DND-41 (cell line): ENCODE results near the gene GRIN2A.

Experiments
- ATAC-seq: fragments of 200-7000 bp; cut with Tn5 transposase; 3 replicates; pipeline ENCODE4 v1.9.1; 2021; ENCODE audit warnings: low read depth; ENCODE audit not compliant: insufficient read depth
- DNase-seq: peaks from one replicate; pipeline ENCODE4 v3.0.0-alpha.2; 2020
- H2AFZ ChIP-seq: 2 replicates; pipeline ENCODE4 v1.6.0; 2012; ENCODE audit warnings: low read depth, low read length
- H3K27ac ChIP-seq: 2 replicates; pipeline ENCODE4 v1.5.1; 2012; ENCODE audit warnings: low read length, inconsistent platforms
- H3K27me3 ChIP-seq: fragments of 200-600 bp; sonication (generic); 2 replicates; pipeline ENCODE4 v1.6.0; 2012; ENCODE audit warnings: low read length, mild to moderate bottlenecking, inconsistent platforms; ENCODE audit not compliant: insufficient read depth, poor library complexity
- H3K36me3 ChIP-seq: 2 replicates; pipeline ENCODE4 v1.5.1; 2012; ENCODE audit warnings: low read length, inconsistent platforms; ENCODE audit not compliant: insufficient read depth
- H3K4me1 ChIP-seq: 2 replicates; pipeline ENCODE4 v1.5.1; 2012; ENCODE audit warnings: mild to moderate bottlenecking, low read length; ENCODE audit not compliant: insufficient read depth
- H3K4me2 ChIP-seq: 2 replicates; pipeline ENCODE4 v1.6.0; 2012; ENCODE audit warnings: mild to moderate bottlenecking, moderate library complexity, low read length, inconsistent platforms; ENCODE audit not compliant: insufficient read depth
- H3K4me3 ChIP-seq, 2 experiments: fragments of 200-600 bp in 1 of 2; shearing (Covaris generic) in 1 of 2; 2 replicates each; pipeline ENCODE4 v1.5.1; 2012 to 2016; ENCODE audit warnings: inconsistent platforms in 2 of 2, low read length in 2 of 2, mild to moderate bottlenecking in 2 of 2, low read depth in 1 of 2, moderate library complexity in 1 of 2
- H3K79me2 ChIP-seq: 2 replicates; pipeline ENCODE4 v1.6.0; 2012; ENCODE audit warnings: low read length, inconsistent platforms; ENCODE audit not compliant: insufficient read depth
- H3K9ac ChIP-seq: 2 replicates; pipeline ENCODE4 v1.6.0; 2012; ENCODE audit warnings: low read depth, mild to moderate bottlenecking, inconsistent platforms, low read length, moderate library complexity
- H3K9me3 ChIP-seq: 2 replicates; pipeline ENCODE4 v1.5.1; 2012; ENCODE audit warnings: low read length, moderate library complexity, mild to moderate bottlenecking, inconsistent platforms; ENCODE audit not compliant: insufficient read depth, severe bottlenecking
- H4K20me1 ChIP-seq: 2 replicates; pipeline ENCODE4 v1.6.0; 2012; ENCODE audit warnings: low read length; ENCODE audit not compliant: insufficient read depth
- EZH2 ChIP-seq: IDR thresholded peaks from 3 replicates; pipeline ENCODE4 v1.6.1; 2012; ENCODE audit warnings: borderline replicate concordance, low read depth, mild to moderate bottlenecking, moderate library complexity, low read length, inconsistent platforms; ENCODE audit not compliant: severe bottlenecking
- TF ChIP-seq, protein P1 (sequence below): IDR thresholded peaks from 2 replicates; pipeline ENCODE4 v1.5.1; 2012; ENCODE audit warnings: borderline replicate concordance, low read length, moderate library complexity, mild to moderate bottlenecking; ENCODE audit not compliant: poor library complexity, severe bottlenecking; ENCODE audit errors: extremely low read depth

Gene GRIN2A

GRCh38 chr16:9805109-9805508, 377.1 kb downstream of the GRIN2A start:
- Histone ChIP-seq H4K20me1 (no peaks in the 10 kb centered on the region), H3K36me3 (no peaks in the 10 kb centered on the region), H3K9me3 (no peaks in the 10 kb centered on the region), H3K4me3 (no peak overlapping the region), H3K4me1 (no peaks in the 10 kb centered on the region), H3K9ac (no peak overlapping the region), H3K27ac (no peak overlapping the region), H3K27me3 (no peaks in the 10 kb centered on the region), H3K79me2 (no peaks in the 10 kb centered on the region), H2AFZ (no peak overlapping the region), H3K4me2 (no peak overlapping the region)
- DNase-seq (no peak), ATAC-seq (no peak)
- TF ChIP-seq EZH2 = no peak
- TF ChIP-seq, protein P1, sequence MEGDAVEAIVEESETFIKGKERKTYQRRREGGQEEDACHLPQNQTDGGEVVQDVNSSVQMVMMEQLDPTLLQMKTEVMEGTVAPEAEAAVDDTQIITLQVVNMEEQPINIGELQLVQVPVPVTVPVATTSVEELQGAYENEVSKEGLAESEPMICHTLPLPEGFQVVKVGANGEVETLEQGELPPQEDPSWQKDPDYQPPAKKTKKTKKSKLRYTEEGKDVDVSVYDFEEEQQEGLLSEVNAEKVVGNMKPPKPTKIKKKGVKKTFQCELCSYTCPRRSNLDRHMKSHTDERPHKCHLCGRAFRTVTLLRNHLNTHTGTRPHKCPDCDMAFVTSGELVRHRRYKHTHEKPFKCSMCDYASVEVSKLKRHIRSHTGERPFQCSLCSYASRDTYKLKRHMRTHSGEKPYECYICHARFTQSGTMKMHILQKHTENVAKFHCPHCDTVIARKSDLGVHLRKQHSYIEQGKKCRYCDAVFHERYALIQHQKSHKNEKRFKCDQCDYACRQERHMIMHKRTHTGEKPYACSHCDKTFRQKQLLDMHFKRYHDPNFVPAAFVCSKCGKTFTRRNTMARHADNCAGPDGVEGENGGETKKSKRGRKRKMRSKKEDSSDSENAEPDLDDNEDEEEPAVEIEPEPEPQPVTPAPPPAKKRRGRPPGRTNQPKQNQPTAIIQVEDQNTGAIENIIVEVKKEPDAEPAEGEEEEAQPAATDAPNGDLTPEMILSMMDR = no peak

DNA sequence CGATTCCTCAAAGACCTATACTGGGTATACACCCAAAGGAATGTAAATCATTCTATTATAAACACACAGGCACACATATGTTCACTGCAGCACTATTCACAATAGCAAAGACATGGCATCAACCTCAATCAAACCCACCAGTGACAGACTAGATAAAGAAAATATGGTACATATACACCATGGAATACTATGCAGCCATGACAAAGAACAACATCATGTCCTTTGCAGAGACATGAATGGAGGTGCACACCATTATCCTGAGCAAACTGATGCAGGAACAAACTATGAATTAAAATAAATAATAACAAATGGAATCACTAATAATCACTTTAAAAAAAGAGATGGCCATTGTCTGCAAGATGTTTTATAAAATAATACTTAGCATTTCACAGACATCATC, 380.1 kb downstream of the GRIN2A start:
- H3K9me3 ChIP-seq = no peaks in the 10 kb centered on the region
- DNase-seq (no peak), ATAC-seq (no peak)
- no peak overlapping the region for H3K27ac ChIP-seq
- no peaks in the 10 kb centered on the region for H3K4me1 ChIP-seq
- H3K4me3 ChIP-seq = no peak overlapping the region
- no peaks in the 10 kb centered on the region for H3K79me2 ChIP-seq
- TF ChIP-seq, protein P1 = no peak
- TF ChIP-seq EZH2 = no peak
- H4K20me1 ChIP-seq = no peaks in the 10 kb centered on the region
- no peak overlapping the region for H3K4me2 ChIP-seq
- H3K27me3 ChIP-seq = no peaks in the 10 kb centered on the region
- H3K36me3 ChIP-seq = no peaks in the 10 kb centered on the region
- no peak overlapping the region for H2AFZ ChIP-seq
- no peak overlapping the region for H3K9ac ChIP-seq

DNA sequence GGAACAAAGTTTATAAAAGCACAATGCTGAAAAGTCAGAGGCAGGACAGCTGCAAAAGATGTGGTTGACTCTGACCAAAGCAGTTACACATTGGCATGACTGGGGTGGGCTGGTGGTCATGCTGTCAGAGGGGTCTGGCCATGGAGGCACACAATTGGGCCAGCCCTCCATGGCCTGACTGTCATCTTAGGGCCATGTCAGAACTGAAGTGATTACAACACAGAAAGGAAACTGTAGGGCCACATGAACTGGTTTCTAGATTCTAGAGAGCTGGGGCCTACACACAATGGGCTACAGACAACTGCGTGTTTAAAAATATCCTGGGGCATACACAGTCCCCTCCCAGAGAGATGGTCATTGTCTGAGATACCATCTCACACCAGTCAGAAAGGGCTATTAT, 380.6 kb downstream of the GRIN2A start:
- H4K20me1 ChIP-seq = no peaks in the 10 kb centered on the region
- H3K4me3 ChIP-seq = no peak overlapping the region
- no peaks in the 10 kb centered on the region for H3K4me1 ChIP-seq
- no peak overlapping the region for H2AFZ ChIP-seq
- TF ChIP-seq EZH2 = no peak
- H3K4me2 ChIP-seq = no peak overlapping the region
- ATAC-seq = no peak
- DNase-seq = no peak
- H3K9ac ChIP-seq = no peak overlapping the region
- H3K36me3 ChIP-seq = no peaks in the 10 kb centered on the region
- H3K9me3 ChIP-seq = no peaks in the 10 kb centered on the region
- H3K79me2 ChIP-seq = no peaks in the 10 kb centered on the region
- H3K27ac ChIP-seq = no peak overlapping the region
- no peaks in the 10 kb centered on the region for H3K27me3 ChIP-seq

DNA sequence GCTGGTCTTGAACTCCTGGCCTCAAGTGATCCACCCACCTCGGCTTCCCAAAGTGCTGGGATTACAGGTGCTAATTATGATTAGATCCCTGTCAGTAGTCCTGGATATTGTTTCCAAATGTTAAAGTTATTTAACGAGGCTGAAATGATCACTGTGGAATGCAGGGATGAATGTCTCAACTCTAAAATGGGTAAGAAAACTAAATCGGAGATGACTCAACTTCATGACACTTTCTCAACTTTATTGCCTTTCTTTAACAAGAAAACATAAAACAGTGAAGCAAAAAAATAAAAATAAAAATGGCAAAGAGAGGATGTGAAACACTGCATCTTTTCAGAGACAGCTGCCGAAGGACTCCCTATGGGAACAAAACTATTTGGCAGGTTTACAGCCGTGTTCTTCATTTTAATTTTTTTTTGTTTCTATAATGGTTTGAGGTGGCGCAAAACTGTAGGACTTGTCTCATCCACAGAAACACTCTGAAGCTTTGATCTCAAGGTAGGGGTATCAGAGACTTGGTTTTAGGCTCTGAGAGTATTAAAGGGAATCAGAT, 382.0 kb downstream of the GRIN2A start:
- H3K27me3 ChIP-seq = no peaks in the 10 kb centered on the region
- no peak for DNase-seq

More for the DNA sequence above, 382.0 kb downstream of the GRIN2A start:
- no peaks in the 10 kb centered on the region for H3K79me2 ChIP-seq
- TF ChIP-seq, protein P1 = no peak
- TF ChIP-seq EZH2 = no peak
- no peak for ATAC-seq
- H2AFZ ChIP-seq = no peak overlapping the region
- H3K4me3 ChIP-seq = no peak overlapping the region
- H4K20me1 ChIP-seq = no peaks in the 10 kb centered on the region
- no peaks in the 10 kb centered on the region for H3K9me3 ChIP-seq
- no peaks in the 10 kb centered on the region for H3K4me1 ChIP-seq
- H3K36me3 ChIP-seq = no peaks in the 10 kb centered on the region
- H3K27ac ChIP-seq = no peak overlapping the region
- no peak overlapping the region for H3K9ac ChIP-seq
- no peak overlapping the region for H3K4me2 ChIP-seq
